Panc1 (cell line): ENCODE data around the gene FANCD2OS.

ENCODE experiments used
- CTCF ChIP-seq: fragments of 450-650 bp; IDR thresholded peaks from 2 replicates; pipeline ENCODE4 v1.5.1; 2017; ENCODE audit warnings: mild to moderate bottlenecking
- POLR2AphosphoS5 ChIP-seq: IDR thresholded peaks from 2 replicates; pipeline ENCODE4 v1.6.1; 2012; ENCODE audit warnings: mild to moderate bottlenecking, low read depth, low read length, moderate library complexity
- SIN3A ChIP-seq: IDR thresholded peaks from 2 replicates; pipeline ENCODE4 v1.6.1; 2012; ENCODE audit warnings: low read depth, mild to moderate bottlenecking, low read length, moderate library complexity, borderline replicate concordance; ENCODE audit not compliant: insufficient read depth
- TCF7L2 ChIP-seq: IDR thresholded peaks from 2 replicates; pipeline ENCODE4 v1.6.1; 2011; ENCODE audit warnings: mild to moderate bottlenecking, low read depth, low read length, inconsistent platforms

GRCh38 chr3:10136426-10137005 is 28.5 kb upstream of the FANCD2OS start:
- no peak for TF ChIP-seq CTCF
- TF ChIP-seq POLR2AphosphoS5, result no peak
- no peak for TF ChIP-seq SIN3A
- TF ChIP-seq TCF7L2, result no peak
